22Rv1 (cell line): ENCODE data around the gene RNF43.

Experiments
- H3K27ac ChIP-seq: fragments of 450-650 bp; 2 replicates; pipeline ENCODE4 v1.5.1; 2017
- CTCF ChIP-seq: fragments of 450-650 bp; IDR thresholded peaks from 2 replicates; pipeline ENCODE4 v1.5.1; 2017; ENCODE audit warnings: mild to moderate bottlenecking
- ZFX ChIP-seq: fragments of 450-650 bp; IDR thresholded peaks from 2 replicates; pipeline ENCODE4 v1.6.1; 2017; ENCODE audit warnings: antibody characterized with exemption, borderline replicate concordance

RNF43 gene

GRCh38 chr17:58415371-58416055 lies 1.8 kb downstream of the RNF43 start:
- H3K27ac ChIP-seq: peak overlapping the region; percentile 98
- TF ChIP-seq CTCF: no peak
- TF ChIP-seq ZFX: no peak

- peak overlapping the region; percentile 98 for H3K27ac ChIP-seq
- TF ChIP-seq ZFX (no peak), CTCF (no peak)
These were observed 2.7 kb downstream of the RNF43 start for GRCh38 chr17:58414596-58414997.

GRCh38 chr17:58413684-58414083 lies 3.6 kb downstream of the RNF43 start:
- peak overlapping the region; percentile 98 for H3K27ac ChIP-seq

GRCh38 chr17:58412961-58413586 lies 4.3 kb downstream of the RNF43 start:
- no peak for TF ChIP-seq CTCF
- no peak for TF ChIP-seq ZFX
- peak overlapping the region; percentile 98 for H3K27ac ChIP-seq

More at GRCh38 chr17:58413684-58414083, 3.6 kb downstream of the RNF43 start:
- TF ChIP-seq CTCF (no peak), ZFX (no peak)

GRCh38 chr17:58412064-58412703 lies 5.2 kb downstream of the RNF43 start:
- TF ChIP-seq ZFX: no peak
- no peak for TF ChIP-seq CTCF
- peak overlapping the region; percentile 98 for H3K27ac ChIP-seq

- TF ChIP-seq CTCF (no peak), ZFX (no peak)
- H3K27ac ChIP-seq: 0 out of 2 replicates have a peak overlapping the region, but pooled peaks have one; percentile 98
These were observed 5.9 kb downstream of the RNF43 start for GRCh38 chr17:58411408-58411894.
